ENCODE measurements around the gene BLVRA.

The BLVRA gene

DNA sequence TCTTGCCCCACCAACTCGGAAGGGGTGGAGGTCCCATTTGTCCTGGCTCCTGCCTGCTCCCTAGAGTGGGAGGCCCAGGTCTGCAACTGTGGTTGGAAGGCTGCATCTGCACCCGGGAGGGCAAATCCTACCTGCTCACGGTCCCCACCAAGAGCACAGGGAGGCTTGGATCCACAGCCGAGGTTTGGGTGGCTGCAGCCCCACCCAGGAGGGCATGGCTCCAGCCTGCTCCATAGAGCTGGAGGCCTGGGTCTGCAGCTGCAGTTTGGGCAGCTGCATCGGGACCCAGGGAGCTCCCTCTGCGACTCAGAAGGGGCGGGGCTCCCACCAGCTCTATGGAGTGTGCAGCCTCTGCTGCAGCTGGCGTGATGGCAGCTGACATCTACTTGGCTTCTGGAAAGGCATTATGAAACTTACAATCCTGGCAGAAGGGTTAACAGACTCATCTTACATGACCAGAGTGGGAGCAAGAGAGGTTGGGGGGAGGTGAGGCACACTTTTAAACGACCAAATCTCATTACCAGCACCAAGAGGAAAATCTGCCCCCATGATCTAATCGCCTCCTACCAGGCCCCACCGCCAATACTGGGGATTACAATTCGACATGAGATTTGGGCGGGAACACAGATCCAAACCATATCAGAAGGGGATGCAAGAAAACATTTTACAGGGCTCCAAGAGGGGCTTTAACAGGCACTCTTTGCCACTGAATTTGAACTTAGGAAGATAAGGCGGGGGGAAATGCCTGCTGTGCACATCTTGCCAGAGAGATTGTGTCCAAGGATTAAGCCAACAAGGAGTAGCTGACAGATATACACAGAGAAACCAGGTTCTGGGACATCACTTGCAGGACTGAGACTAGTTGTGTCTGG is 8.2 kb upstream of the BLVRA start:
- DNase-seq, result no peak

- DNase-seq, result no peak
These were observed 6.1 kb upstream of the BLVRA start for GRCh38 chr7:43752411-43752810.

- DNase-seq, result no peak
These were observed 5.1 kb upstream of the BLVRA start for GRCh38 chr7:43753271-43753810.

DNA sequence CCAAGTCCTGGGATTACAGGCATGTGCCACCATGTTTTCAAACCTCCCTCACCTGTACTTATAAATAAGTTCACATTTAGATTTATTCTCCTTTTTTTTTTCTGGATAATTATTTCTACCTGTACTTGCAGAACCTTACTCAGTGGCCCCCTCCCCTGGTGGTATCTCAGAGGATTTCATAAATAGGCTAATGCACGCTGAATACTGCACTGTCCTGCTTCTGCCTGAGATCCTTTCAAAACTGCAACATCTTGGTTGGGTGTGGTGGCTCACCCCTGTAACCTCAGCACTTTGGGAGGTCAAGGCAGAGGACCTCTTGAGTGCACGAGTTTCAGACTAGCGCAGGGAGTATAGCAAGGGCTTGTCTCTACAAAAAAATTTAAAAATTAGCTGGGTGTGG is 4.6 kb upstream of the BLVRA start:
- no peak for DNase-seq

DNA sequence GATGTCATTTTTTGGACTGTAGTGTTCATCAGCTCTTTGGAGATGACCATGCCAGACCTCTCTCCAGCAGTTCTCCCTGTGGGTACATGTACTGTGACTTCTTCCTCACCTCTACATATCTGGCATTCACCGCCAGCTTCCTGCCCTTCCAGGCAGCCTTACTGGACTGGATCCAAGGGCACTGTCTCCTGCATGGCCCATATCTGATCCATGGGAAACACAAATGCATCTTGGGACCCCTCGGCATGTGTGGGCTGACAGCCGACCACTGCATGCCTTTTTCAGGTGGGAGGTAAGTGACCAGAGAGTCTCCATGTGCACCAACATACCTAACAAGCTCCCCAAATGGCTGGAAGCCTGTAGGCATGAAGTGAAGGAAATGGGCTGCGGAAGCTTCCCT is 3.9 kb upstream of the BLVRA start:
- no peak for DNase-seq

DNA sequence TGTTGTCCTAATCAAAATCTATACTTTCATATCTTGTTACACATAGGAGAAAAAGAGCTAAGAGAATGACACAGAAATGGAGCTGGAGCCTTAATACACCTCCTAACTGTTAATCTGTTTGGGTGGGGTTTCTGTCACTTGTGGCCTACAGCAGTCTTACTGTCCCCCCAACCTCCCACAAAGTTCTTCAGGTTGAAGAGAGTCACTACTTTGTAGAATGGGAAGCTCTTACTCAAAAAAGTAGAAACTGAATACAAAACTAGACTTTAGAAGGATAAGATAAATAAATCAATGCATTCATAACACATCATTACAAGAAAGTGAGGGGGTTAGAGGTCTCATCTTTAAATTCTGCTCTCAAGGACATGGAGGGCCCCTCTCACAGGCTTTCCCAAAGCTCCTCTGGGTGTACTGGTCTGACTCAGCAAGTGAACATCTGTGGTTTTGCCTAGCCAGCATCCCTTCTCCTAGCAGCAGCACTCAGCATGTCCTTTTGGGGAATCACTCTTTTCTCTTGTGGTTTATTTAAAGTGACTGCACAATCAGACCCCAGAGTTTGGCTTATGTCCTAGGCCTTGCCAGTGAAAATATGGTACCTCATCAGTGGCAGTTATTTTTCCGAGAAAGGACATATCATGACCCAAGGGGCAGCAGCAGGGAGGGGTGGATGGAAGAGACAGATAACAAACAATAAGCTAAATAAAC is 2.0 kb upstream of the BLVRA start:
- no peak for DNase-seq

GRCh38 chr7:43757073-43757720 is 1.3 kb upstream of the BLVRA start:
- DNase-seq, result no peak

DNA sequence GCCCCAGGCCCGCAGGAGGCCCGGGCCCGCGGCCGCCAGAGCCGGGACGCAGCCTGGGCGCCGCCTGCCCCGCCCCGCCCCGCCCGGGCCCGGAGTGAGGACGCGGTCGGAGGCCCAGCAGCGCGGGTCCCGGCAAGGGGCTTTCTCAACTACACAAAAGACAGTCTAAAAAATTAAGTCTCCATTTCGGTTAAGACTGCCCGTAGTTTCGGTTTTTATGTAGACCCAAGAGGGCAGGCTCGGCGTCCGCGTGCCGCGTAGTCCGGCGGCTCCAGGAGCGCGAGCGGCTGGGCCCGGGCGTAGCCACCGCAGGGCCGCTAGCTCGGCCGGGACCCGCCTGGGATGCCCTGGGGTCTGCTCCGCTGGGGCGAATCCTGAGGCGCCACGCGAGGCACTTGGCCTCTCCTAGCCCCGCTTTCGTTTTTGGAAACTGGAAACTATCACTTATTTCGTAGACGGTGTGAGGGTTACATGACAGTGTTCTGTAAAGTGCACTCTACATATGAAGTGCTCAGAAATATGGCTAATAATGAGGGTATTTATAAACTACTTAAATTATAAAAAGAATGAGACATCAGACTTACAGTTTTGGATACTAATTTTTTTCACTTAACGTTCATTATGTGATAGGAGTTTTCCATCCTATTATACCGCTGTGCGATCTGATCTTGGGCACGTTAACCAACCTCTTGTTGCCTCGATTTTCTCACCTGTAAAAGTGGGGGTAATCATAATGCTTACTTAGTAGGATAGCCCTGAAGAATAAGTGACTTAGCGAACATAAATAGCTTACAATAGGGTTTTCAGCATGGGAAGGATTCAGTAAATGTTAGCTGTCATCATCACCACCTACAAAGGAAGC is 573 bp downstream of the BLVRA start:
- no peak for DNase-seq

DNA sequence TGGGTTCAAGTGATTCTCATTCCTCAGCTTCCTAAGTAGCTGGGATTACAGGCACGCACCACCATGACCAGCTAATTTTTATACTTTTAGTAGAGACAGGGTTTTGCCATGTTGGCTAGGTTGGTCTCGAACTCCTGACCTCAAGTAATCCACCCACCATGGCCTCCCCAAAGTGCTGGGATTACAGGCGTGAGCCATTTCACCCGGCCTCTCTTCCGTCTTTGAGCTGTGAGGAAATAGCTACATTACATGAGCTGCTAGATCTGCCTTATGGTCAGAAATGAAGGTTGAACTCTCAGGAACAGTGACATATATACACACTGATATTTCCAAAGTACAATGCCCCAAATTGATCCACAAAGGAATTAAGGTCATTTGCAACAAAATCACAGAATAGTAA is 2.4 kb downstream of the BLVRA start:
- no peak for DNase-seq

GRCh38 chr7:43761382-43761781 is 2.9 kb downstream of the BLVRA start:
- DNase-seq, result no peak

DNA sequence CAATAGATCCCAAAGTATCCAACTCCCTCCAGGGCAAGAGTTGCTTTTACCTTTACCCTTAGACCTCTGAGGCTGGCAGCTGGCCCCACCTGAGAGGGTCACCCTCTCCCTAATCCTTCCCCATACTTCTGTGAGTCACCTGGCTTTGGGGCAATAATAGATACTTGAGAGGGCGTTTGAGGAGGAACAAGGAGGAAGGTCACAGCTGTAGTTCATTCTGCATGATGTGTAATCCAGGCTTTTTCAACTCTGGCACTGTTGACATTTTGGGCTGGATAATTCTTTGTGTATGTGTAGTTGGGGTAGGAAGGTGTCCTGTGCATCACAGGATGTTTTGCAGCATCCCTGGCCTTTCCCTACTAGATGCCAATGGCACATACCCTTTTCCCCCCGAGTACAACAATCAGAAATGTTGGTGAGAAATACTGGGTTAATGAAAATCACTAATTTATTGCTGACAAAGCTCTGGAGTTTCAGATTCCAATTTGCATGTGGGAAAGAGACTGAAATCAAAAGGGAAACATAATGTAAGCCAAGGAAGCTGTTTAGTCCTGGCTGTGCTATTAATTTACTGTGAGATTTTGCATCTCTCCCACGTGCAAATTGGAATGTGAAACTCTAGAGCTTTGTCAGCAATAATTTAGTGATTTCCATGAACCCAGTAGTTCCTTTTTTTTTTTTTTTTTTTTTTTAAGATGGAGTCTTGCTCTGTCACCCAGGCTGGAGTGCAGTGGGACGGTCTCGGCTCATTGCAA is 3.6 kb downstream of the BLVRA start:
- DNase-seq, result no peak

DNA sequence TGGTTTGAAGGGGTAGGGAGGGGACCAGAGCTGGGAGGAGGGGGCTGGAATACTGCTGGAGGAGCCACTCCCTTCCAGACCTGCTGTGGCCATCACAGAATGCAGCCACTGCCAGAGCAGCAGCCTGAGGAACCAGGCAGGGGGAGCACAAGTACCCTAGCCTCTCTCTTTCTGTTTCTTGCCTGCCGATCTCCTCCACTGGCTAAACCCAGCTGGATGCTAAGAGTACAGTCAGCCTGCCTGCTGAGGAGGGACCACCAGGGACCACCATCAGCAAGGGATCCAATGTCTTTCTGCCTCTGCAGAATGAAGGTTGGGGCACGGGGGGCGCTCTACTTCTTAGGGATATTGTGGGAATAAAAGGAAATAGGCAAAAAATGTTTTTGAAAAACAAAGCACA is 4.7 kb downstream of the BLVRA start:
- DNase-seq, result no peak

DNA sequence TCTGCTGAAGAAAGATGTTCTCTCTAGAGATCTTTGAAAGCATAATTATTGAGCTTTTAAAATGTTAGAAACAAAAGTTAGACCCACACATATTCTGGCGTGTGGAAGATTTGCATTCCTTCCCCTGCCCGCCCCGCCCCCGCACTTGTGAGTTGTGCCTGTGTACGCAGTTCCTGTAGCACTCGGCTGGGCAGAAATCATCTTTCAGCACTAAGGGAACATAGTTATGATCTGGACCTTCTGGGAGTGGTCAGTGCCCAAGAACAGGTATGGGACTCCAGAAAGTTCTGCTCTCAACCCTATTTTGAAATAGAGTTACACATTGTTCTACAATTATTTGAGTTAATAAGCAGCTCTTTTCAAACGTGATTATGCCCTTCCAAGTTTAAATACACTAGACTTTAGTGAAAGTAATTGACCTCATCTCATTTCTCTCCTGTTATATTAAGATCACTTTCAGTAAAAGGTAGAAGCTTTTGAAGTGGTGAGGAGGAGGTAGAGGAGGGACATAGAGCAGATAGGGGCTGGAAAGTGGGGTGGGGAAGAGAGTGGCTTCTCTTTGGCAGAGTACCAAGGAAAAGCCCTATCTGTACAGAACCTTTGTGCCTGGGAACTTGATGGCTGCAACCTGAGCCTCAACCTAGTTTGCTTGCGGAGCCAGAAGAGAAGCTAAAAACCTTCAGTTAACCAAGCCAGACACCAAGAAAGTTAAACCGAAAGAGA is 5.7 kb downstream of the BLVRA start:
- DNase-seq, result no peak

DNA sequence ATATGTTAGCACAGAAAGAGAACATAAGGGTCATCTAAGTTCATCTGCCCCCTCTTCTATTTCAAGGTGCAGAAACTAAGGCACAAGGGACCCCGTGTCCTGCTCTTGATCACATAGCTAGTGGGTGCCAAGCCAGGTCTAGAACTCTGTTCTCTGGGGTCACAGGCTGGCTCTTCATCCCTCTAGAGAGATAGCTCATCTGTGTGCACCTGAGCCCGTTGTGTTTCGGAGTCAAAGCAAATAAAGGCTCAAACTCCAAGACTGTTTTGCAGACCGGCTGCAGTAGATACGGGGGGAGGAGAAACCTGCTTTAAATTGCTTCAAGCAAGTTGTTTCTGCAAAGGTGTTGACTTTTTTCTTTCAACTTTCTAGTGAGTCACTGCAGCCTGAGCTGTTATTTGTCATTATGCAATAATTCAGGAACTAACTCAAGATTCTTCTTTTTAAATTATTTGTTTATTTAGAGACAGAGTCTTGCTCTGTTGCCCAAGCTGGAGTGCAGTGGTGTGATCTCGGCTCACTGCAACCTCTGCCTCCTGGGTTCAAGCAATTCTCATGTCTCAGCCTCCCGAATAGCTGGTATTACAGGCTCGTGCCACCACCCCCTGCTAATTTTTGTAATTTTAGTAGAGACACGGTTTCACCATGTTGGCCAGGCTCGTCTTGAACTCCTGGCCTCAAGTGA is 6.5 kb downstream of the BLVRA start:
- no peak for DNase-seq

DNA sequence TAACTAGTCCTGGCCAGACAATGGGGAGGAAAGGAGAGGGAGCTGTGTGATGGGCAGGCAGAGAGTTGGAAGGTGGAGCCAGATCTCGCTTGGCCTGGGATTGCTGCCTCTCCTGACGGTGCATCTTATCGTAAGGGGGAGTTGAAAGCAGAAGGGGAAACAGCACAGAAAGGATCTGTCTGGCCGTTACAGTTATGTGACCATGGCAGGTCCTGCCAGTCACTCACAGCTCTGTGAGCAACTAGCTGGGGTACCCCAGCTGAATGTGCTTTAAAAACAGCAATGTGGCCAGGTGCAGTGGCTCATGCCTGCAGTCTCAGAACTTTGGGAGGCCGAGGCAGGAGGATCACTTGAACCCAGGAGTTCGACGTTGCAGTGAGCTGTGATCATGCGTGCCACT is 8.1 kb downstream of the BLVRA start:
- no peak for DNase-seq

- no peak for DNase-seq
These were observed 8.8 kb downstream of the BLVRA start for GRCh38 chr7:43767311-43767710.

- DNase-seq, result no peak
These were observed 9.9 kb downstream of the BLVRA start for GRCh38 chr7:43768201-43768886.

GRCh38 chr7:43768887-43769272 is 10.4 kb downstream of the BLVRA start:
- no peak for DNase-seq

DNA sequence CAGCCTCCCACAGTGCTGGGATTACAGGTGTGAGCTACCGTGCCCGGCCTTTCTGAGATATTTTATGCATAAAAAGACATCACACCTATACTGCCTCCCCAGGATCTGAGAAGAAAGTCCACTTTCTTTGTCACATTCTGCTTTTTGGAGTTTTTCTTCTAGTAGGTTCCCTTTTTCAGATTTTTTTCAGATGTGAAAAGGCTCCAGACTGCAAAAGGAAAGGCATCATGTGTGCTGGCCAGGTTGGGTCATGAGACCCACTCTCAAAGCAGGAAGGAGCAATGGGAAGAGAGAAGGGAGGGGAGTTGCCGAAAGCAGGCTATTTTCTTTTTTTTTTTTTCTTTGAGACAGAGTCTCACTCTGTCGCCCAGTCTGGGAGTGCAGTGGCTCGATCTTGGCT is 10.8 kb downstream of the BLVRA start:
- DNase-seq, result no peak
